ENCODE data around the gene DCDC1. TPM values are rescaled to one million over a fixed set of nuclear protein-coding genes. Genes with fewer than 3 reads are reported as not detected.

Gene DCDC1
- total and polyA plus RNA-seq, 12 donors, result 0.07 to 1.5 (median 0.29) TPM; not detected in 1

GRCh38 chr11:31109446-31109845 lies 260.1 kb downstream of the DCDC1 start:
- WGBS, 4 donors, result 77 to 91% (median 81%) methylated on average over 3 of the region's 3 CpGs
- intact Hi-C loops (cut with DNase I), result no loop called here
- H3K9me3 ChIP-seq (replicated peaks in 1 of 3), result no peaks in the 10 kb centered on the region
- no peak for DNase-seq
- no peaks in the 10 kb centered on the region for H3K27me3 ChIP-seq
- no peaks in the 10 kb centered on the region for H3K36me3 ChIP-seq (replicated peaks in 1 of 2)
- no peak overlapping the region for H3K4me3 ChIP-seq
- TF ChIP-seq CTCF (IDR thresholded peaks at IDR 0.05) (no peak), POLR2A (IDR thresholded peaks at IDR 0.05) (no peak)
- no peaks in the 10 kb centered on the region for H3K4me1 ChIP-seq (replicated peaks in 1 of 2)
- no peak overlapping the region for H3K27ac ChIP-seq

- 68 to 75% (median 69%) methylated on average over 2 of the region's 2 CpGs for WGBS, 4 donors
- H3K27me3 ChIP-seq, result no peaks in the 10 kb centered on the region
- intact Hi-C loops (cut with DNase I), result no loop called here
Measured at GRCh38 chr11:31107649-31108048, 261.9 kb downstream of the DCDC1 start.

GRCh38 chr11:31106968-31107576 lies 262.5 kb downstream of the DCDC1 start:
- TF ChIP-seq CTCF (IDR thresholded peaks at IDR 0.05), result peak; percentile 45 to 59 (median 54)
- no peak for TF ChIP-seq POLR2A (IDR thresholded peaks at IDR 0.05)
- intact Hi-C loops (cut with DNase I), result no loop called here
- no peak overlapping the region for H3K27ac ChIP-seq
- H3K4me3 ChIP-seq, result no peak overlapping the region
- H3K27me3 ChIP-seq, result no peaks in the 10 kb centered on the region
- no peaks in the 10 kb centered on the region for H3K36me3 ChIP-seq (replicated peaks in 1 of 2)
- no peaks in the 10 kb centered on the region for H3K4me1 ChIP-seq (replicated peaks in 1 of 2)
- DNase-seq, result peak; percentile 15 to 74 (median 59)
- no peaks in the 10 kb centered on the region for H3K9me3 ChIP-seq (replicated peaks in 1 of 3)
- 8 to 30% (median 15%) methylated on average over 5 of the region's 5 CpGs for WGBS, 4 donors

More at GRCh38 chr11:31107649-31108048, 261.9 kb downstream of the DCDC1 start:
- no peak for DNase-seq
- Histone ChIP-seq H3K4me1 (replicated peaks in 1 of 2) (no peaks in the 10 kb centered on the region), H3K36me3 (replicated peaks in 1 of 2) (no peaks in the 10 kb centered on the region), H3K4me3 (no peak overlapping the region), H3K9me3 (replicated peaks in 1 of 3) (no peaks in the 10 kb centered on the region), H3K27ac (no peak overlapping the region)
- TF ChIP-seq POLR2A (IDR thresholded peaks at IDR 0.05) (no peak), CTCF (IDR thresholded peaks at IDR 0.05) (no peak)

GRCh38 chr11:31106326-31106725 lies 263.2 kb downstream of the DCDC1 start:
- intact Hi-C loops (cut with DNase I), result no loop called here
- TF ChIP-seq CTCF (IDR thresholded peaks at IDR 0.05) (no peak), POLR2A (IDR thresholded peaks at IDR 0.05) (no peak)
- Histone ChIP-seq H3K27ac (no peak overlapping the region), H3K4me1 (replicated peaks in 1 of 2) (no peaks in the 10 kb centered on the region), H3K36me3 (replicated peaks in 1 of 2) (no peaks in the 10 kb centered on the region), H3K4me3 (no peak overlapping the region), H3K27me3 (no peaks in the 10 kb centered on the region), H3K9me3 (replicated peaks in 1 of 3) (no peaks in the 10 kb centered on the region)
- DNase-seq, result no peak
- 32 to 36% (median 35%) methylated on average over 3 of the region's 3 CpGs for WGBS, 4 donors

All from adrenal gland (tissue), 12 donors.